Nephron progenitor cell (in vitro differentiated cells): ENCODE data around the gene RMI2.

Experiments used
- DNase-seq: peaks from one replicate; pipeline ENCODE4 v3.0.0; 2021
- H3K27ac Mint-ChIP-seq: 2 replicates; pipeline ENCODE4 v1.8.0; 2021; ENCODE audit warnings: mild to moderate bottlenecking, moderate library complexity, mixed read lengths
- H3K27me3 Mint-ChIP-seq: 2 replicates; pipeline ENCODE4 v1.8.0; 2021; ENCODE audit warnings: mild to moderate bottlenecking, low read depth, mixed read lengths; ENCODE audit not compliant: poor library complexity
- H3K36me3 Mint-ChIP-seq: 2 replicates; pipeline ENCODE4 v1.8.0; 2021; ENCODE audit warnings: low read depth, mixed read lengths
- H3K4me1 Mint-ChIP-seq: 2 replicates; pipeline ENCODE4 v1.8.0; 2021; ENCODE audit warnings: mixed read lengths
- H3K4me3 Mint-ChIP-seq: 2 replicates; pipeline ENCODE4 v1.8.0; 2021; ENCODE audit warnings: mild to moderate bottlenecking, moderate library complexity, mixed read lengths
- H3K9me3 Mint-ChIP-seq: 2 replicates; pipeline ENCODE4 v1.8.0; 2021; ENCODE audit warnings: mild to moderate bottlenecking, moderate library complexity, mixed read lengths
- TF ChIP-seq, protein P1 (sequence below): fragments of 200-600 bp; sonication (generic); IDR thresholded peaks from 2 replicates; pipeline ENCODE4 v1.5.0; 2021; ENCODE audit warnings: antibody characterized with exemption

RMI2 gene

DNA sequence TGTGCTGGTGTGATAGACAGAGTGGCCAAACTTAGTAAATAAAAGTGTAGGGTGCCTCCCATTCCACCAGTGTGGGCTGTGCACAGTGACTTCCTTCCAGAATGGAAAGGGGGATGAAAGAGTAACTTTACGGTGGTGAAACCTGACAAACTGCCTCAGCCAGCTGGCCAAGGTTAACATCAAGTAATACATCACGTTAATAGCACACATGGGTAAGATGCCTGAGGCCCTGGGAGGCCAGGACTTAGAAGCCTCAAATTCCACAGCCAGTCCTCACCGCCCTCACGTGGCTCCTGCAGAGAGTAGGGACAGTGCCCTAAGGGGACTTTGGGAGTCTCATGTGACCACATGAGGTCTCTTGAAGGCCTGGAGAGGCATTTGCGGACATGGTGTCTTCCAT, 14.1 kb downstream of the RMI2 start:
- Mint-ChIP-seq H3K4me3 (no peak overlapping the region), H3K27ac (peak overlapping the region; percentile 93), H3K9me3 (no peaks in the 10 kb centered on the region), H3K36me3 (no peaks in the 10 kb centered on the region), H3K4me1 (peaks cover 61% of the 10 kb centered on the region), H3K27me3 (no peaks in the 10 kb centered on the region)
- peak; percentile 21 for DNase-seq
- TF ChIP-seq, protein P1, sequence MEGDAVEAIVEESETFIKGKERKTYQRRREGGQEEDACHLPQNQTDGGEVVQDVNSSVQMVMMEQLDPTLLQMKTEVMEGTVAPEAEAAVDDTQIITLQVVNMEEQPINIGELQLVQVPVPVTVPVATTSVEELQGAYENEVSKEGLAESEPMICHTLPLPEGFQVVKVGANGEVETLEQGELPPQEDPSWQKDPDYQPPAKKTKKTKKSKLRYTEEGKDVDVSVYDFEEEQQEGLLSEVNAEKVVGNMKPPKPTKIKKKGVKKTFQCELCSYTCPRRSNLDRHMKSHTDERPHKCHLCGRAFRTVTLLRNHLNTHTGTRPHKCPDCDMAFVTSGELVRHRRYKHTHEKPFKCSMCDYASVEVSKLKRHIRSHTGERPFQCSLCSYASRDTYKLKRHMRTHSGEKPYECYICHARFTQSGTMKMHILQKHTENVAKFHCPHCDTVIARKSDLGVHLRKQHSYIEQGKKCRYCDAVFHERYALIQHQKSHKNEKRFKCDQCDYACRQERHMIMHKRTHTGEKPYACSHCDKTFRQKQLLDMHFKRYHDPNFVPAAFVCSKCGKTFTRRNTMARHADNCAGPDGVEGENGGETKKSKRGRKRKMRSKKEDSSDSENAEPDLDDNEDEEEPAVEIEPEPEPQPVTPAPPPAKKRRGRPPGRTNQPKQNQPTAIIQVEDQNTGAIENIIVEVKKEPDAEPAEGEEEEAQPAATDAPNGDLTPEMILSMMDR = no peak

DNA sequence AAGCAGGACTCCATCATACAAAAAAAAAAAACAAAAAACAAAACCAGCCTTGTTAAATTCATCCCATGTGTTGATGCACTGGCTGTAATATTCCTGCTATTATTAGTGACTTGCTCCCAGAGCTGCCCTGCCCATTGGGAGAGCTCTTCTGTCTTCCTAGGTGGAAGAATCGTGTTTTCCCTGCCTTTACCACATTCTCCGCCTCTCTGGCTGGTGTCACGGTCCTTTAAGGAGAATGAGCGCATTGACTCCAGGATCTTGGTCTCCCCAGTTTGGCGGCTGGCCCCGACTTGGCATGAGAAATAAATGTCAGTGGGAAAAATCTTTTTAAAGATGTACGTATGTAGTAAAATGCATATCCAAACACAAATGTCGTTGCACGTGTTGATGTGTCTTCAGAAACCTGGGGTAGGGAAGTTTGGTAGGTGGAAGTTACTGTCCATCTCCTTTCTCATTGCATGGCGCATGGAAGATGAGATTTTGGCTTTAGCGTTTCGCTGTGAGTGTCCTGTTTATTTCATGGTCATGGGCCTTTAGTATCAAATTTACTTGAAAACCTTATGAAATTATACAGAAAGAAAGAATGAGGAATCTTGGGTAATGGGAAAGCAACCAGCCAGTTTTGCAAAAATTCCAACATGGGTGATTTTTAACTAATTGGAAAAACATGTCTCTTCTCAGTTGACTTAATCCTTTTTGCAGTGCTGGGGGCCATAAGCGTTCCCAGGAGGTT, 15.5 kb downstream of the RMI2 start:
- Mint-ChIP-seq H3K36me3 (no peaks in the 10 kb centered on the region), H3K4me3 (no peak overlapping the region), H3K9me3 (no peaks in the 10 kb centered on the region), H3K27ac (peak overlapping the region; percentile 65), H3K27me3 (no peaks in the 10 kb centered on the region), H3K4me1 (peaks cover 68% of the 10 kb centered on the region)
- TF ChIP-seq, protein P1 = no peak
- DNase-seq = no peak

DNA sequence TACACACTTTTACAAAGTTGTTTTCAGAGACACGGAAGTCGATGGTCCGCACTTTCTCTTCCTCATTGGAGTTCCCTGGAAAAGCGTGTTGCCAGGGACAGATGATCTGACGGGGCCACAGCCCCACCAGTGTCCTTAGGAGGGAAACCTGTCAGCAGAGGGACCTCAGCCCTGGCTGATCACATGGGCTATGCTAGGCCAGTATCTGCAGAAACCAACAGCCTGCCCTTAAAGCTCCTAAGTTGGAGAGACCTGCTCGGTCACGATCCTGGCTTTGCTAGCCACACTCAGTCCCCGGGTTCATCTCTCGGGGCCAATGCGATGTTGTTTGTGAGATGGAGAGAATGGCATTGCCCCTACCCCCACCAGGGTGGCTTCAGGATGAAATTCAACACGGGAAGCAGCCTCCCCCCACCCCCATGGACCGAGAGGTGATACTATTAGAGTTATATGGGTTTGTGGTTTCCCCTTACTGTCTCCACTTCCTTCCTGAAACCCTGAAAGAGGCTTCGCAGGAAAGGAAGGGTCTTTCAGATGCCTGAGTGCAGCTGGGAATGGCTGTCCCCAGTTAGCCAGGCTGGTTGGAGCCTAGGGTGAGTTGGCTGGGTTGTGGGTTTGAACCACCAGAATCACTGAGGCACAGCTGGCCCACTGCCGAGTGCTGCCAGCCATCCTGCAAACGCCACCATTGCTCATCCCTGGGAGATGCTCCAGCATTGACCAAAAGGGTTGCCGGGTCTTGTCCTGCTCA, 16.6 kb downstream of the RMI2 start:
- no peaks in the 10 kb centered on the region for H3K27me3 Mint-ChIP-seq
- peak overlapping the region; percentile 65 for H3K27ac Mint-ChIP-seq
- TF ChIP-seq, protein P1 = no peak

DNA sequence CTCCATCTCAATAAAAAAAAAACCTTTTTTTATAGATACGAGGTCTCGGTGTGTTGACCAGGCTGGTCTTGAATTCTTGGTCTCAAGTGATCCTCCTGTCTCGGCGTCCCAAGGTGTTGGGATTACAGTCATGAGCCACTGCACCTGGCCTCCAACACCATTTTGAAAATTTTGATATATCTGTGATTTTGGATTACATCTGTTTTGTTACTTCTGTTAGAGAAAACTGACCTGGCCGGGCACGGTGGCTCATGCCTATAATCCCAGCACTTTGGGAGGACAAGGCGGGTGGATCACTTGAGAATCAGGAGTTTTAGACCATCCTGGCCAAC, 18.6 kb downstream of the RMI2 start:
- Mint-ChIP-seq H3K27ac (no peak overlapping the region), H3K4me3 (no peak overlapping the region), H3K9me3 (no peaks in the 10 kb centered on the region), H3K36me3 (no peaks in the 10 kb centered on the region), H3K4me1 (peaks cover 78% of the 10 kb centered on the region), H3K27me3 (peaks cover 3% of the 10 kb centered on the region)
- no peak for DNase-seq
- TF ChIP-seq, protein P1 = no peak

More for the DNA sequence above, 16.6 kb downstream of the RMI2 start:
- Mint-ChIP-seq H3K9me3 (no peaks in the 10 kb centered on the region), H3K36me3 (no peaks in the 10 kb centered on the region), H3K4me1 (peaks cover 72% of the 10 kb centered on the region), H3K4me3 (peak overlapping the region; percentile 9)
- no peak for DNase-seq

DNA sequence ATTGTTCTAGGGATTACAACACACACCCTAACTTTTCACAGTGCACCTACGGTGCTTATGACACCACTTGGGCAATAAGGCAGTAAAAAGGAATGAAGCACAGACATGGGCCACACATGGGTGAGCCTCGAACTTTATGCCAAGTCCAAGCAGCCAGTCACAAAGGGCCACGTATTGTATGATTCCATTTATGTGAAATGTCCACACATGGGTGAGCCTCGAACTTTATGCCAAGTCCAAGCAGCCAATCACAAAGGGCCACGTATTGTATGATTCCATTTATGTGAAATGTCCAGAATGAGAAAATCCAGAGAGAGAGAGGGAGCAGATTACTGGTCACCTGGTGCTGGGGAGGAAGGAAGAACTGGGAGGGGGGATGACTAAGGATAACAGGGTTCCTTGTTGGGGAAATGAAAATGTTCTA, 22.2 kb downstream of the RMI2 start:
- Mint-ChIP-seq H3K4me1 (peaks cover 69% of the 10 kb centered on the region), H3K36me3 (no peaks in the 10 kb centered on the region), H3K9me3 (no peaks in the 10 kb centered on the region), H3K4me3 (no peak overlapping the region), H3K27ac (no peak overlapping the region), H3K27me3 (peaks cover 3% of the 10 kb centered on the region)
- TF ChIP-seq, protein P1 = no peak
- no peak for DNase-seq
